Fibroblast of peridontal ligament (primary cell): ENCODE data around the gene CTNNA3.

Source experiments
- DNase-seq: peaks from one replicate; pipeline ENCODE4 v3.0.0-alpha.2; 2010; ENCODE audit errors: extremely low read depth

Gene CTNNA3

DNA sequence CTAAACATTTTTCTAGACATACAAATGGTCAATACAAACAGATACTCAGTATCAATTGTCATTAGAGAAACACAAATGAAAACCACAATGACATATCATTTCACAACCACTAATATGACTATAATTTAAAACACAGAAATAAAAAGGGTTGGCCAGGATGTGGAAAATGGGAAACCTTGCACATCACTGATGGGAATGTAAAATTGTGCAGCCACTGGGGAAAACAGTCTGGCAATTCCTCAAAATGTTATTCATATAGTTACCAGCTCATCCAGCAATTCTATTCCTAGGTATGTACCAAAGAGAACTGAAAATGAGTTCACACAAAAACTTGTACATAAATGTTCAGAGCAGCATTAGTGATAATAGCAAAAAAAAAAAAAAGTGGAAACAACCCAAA, 876.3 kb downstream of the CTNNA3 start:
- DNase-seq: peak; percentile 55

DNA sequence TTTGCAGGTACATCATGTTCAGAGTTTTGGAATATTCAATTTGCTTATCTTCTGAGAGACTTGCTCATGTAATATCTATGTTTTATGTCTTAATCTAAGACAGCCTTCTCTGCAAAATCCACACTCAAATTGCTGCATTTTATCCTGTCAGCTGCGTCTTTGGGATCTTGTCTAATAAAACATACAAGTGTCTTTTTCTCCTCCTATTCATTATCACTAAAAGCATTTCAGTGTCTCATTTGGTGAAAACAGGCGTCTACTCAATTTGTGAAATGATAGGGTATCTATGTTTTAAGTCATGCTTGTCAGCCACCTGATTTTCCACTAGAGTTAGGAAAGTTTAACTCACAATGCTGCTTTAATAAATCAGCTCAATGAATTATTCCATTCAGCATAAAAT, 882.9 kb downstream of the CTNNA3 start:
- DNase-seq: no peak

DNA sequence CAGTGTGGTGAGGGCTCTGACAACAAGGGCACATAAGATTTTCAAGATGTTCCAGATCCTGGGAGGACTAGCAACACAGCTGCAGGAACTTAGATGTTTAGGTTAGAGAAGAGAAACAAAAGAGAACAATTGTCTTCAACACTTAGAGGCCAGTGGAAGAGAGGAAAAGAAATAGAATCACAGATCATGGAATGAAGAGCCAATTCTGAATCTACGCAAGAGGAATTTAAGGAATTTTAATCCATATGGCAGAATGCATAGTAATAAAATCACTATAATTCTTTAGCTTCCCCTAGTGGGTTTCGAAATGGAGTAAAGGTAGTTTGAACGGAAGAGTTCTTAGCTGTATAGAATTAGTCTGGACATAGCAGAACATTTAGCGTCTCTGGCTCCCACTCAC, 884.8 kb downstream of the CTNNA3 start:
- DNase-seq: no peak

DNA sequence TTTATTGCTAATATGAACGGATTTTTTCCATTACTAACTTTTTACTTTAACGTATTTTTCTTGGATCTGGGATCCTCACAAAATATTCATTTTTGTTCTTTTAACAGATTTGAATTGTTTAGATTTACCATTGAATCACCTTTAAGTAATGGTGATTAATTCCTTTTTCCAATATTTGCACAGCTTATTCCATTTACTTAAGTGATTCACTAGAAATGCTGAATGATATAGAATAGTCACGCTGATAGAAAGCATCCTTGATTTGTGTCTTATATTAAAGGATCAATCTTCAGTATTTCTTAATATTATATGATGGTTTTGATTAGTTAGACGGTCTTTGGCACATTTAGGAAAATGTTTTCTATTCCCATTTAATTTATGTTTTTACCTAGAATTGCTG, 886.6 kb downstream of the CTNNA3 start:
- DNase-seq: no peak

DNA sequence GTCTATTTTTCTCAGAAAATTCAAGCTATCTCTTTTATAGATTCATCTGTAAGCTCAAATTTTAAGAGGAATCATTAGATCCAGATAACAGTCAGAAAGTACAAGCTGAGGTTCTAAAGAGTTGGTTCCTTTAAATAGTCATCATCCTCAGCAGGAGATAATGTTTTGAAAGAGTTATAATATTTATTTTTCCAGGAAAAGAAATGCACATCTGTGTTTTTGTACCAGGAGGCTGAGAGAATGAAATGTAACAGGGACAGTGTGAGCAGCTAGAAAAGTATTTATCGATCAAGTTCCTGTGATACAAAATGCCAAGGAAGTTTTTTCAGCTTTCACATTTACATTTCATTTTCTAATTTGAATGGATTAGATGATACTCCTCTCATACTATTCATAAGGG, 890.4 kb downstream of the CTNNA3 start:
- DNase-seq: no peak

DNA sequence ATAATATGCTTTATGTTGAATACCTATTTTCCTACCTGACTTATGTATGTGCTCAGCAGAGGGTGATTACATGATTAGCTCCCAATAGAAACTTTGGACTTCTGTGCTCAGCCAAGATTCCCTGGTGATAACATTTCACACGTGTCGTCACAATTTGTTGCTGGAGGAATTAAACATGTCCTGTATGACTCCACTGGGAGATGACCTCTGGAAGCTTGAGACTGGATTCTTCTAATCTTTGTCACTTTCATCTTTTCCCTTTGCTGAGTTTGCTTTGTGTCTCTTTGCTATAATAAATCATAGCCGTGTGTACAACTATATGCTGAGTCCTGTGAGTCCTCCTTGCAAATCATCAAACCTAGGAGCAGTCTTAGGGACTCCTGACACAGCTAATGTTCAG, 891.0 kb downstream of the CTNNA3 start:
- DNase-seq: no peak

DNA sequence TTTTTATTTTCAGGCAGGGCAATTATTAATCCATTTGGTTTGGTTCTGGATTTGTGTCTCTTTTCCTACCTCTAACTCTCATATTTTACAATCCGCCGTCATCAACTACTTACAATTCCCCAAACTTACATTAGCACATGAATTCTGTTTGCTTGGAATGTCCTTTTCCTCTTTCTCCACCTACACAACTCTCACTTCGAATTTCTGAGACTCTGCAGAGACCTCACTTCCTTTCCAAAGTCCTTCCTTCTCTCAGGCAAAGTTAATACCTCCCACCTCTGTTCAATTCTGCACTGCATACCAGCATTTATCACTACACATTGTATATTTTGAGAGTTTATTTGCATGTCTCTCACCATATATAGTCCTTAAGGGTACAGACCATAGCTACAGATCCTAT, 892.8 kb downstream of the CTNNA3 start:
- no peak for DNase-seq

DNA sequence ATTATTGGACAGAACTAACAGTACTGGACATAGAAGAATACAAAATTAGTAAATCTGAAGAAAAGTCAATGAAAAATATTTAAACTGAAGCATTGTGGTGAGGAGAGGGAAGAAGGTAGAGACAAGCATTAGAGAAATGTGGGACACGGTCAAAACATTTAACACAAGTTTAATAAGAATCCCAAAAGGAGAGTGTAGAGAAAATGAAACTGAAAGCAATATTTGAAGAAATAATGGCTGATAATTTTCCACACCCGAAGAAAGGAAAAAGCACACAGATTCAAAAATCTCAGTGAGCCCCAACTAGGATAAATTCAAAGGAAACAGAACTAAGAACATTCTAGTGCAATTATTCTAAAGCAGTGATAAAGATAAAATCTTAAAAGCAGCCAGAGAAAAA, 896.5 kb downstream of the CTNNA3 start:
- DNase-seq: no peak

DNA sequence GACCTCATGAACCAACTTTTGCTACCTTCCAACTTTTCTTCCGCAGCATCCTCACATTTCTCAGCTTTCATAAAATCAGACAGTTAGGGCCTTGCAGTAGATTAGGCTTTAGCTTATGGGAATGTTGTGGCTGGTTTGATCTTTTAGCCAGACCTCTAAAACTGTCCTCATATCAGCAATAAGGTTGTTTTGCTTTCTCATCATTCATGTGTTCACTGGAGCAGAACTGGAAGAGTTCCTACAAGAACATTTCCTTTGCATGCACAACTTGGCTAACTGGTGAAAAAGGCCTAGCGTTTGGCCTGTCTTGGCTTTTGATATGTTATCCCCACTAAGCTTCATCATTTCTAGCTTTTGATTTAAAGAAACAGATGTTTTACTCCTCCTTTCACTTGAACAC, 900.1 kb downstream of the CTNNA3 start:
- no peak for DNase-seq

DNA sequence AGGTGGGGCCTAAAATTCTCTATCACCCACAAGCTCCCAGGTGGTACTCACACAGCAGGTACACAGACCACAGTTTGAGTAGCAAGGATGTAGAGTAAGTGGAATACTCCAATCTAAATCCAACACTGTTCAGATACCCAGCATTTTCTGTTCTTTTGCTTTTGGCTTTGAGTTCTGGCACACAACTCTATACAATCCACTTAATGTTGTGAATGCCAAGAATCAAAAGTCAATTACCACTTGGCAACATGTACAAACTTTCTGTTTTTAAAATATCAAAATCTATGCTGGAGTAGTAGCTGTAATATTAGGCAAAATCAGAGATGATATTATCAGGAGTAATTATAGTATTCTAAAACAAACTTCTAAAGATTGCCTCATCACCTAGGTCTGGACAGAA, 903.6 kb downstream of the CTNNA3 start:
- no peak for DNase-seq

DNA sequence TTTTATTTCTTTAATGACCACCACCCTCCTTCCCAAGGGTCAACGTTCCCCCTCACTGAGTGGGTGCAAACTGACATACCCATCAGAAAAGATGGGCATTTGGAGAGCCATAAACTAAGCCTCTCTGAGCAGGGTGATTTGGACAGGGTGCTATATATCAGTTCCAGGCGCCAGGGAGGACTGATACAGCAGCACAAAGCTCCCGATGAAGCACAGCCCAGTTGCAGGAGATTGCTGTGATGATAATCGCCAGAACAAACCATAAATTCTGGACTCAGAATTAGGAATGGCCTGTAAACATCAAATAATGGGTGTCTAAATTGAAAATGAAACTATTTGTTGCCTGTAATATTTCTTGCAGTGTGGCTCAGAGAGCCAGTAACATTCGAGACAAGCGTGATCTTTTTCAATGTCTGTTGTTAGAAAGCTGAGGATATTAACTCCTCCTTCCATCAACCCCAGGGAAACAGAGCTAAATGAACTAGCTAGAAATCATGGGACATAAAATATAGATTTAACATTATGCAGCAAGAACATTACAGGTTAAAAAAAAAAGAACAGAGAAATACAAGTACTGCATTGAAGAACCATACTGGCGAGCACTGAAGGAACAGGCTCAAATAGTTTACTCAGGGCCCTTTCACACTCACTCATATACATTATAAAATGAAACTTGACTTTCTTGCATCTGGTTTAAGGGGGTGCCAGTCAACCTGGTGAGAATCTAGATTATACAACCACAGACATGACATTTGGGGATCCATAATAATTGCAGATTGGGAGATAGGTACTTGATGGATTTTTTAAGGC, 907.6 kb downstream of the CTNNA3 start:
- DNase-seq: no peak

DNA sequence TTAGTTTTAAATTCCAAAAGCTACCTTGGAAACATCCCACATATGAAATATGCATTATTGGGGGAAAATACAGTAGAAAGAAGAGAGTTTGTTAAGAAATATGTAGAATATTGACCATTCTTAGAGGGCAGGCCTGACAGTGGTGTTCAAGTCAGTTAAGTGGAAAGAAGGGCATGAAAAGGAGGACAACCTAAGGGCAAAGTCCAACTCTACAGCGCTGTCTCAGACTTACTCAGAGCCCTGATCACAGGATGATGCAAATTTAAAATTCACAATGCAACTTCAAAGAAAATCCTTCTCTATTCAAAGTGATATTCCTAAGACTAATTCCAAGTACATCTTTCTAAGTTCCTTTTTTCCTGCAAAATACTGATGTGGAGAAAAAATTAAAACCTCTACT, 909.3 kb downstream of the CTNNA3 start:
- no peak for DNase-seq

DNA sequence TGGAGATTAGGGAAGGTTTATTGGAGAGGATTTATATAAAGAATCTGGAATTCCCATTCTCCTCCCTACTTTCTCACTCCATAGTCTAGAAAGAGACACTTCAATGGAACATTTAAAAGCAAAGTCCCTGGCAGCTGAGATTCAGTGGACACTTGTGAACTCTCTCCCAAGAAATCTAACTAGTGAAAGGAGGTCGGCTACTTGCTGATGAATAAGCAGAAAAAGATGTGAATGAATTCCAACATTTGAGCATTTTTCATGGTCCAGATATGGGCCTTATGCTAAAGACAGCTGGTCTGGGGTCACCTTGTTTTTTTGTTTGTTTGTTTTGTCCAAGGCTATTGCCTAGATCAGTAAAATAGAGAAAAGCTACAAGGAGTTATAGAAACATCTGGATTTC, 911.2 kb downstream of the CTNNA3 start:
- DNase-seq: peak; percentile 21

DNA sequence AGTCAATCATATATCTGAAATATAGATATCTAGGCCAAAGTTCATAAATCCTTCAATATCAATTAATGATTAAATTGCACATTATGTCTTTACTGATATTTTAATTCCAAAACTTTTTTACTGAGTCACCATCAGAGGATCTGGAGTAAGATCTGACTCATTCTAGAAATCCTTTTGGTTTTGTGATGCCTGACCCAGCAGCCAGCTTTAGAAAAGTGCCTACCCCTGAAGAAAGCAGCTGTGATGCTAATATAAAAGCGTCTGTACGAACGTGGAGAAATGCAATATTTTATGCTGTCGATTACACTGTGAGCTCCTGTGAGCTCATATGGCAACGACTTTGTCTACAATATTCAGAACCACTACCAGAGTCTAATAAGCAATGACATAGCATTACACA, 912.7 kb downstream of the CTNNA3 start:
- DNase-seq: peak; percentile 63

DNA sequence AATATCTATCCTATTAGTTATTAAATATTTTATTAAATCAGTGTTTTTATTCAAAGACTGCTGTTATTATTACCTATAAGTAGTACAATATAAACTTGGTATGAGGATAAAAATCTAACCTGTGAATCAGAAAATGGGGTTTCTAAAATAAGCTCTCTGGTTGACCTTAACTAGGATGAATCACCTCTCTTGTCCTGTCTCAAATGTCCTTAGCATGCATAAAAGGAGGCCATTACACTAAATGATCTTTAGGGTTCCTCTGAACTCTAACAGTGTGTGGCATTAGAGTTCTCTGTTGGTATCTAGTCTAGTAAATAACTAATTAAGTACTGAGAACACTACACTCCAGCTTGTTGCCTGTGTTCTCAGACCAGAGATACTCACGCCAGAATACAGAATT, 913.2 kb downstream of the CTNNA3 start:
- no peak for DNase-seq

DNA sequence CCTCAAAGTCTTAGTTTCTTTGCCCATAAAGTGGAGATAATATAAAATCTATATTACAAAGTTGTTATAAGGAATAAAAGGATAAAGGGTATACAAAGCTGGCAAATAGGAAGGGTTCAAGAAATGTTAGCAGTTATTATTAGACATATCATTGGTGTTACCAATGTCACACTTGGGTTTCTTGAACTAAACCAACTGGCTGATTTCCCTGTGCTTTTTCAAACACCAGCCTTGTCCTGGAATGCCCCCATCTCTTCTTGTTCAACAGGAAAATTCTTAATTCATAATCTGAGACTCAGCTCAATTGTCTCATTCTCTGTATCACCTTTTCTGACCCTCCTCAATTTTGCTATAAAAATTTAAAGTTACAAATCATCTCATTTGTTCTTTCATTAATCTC, 913.9 kb downstream of the CTNNA3 start:
- DNase-seq: no peak

DNA sequence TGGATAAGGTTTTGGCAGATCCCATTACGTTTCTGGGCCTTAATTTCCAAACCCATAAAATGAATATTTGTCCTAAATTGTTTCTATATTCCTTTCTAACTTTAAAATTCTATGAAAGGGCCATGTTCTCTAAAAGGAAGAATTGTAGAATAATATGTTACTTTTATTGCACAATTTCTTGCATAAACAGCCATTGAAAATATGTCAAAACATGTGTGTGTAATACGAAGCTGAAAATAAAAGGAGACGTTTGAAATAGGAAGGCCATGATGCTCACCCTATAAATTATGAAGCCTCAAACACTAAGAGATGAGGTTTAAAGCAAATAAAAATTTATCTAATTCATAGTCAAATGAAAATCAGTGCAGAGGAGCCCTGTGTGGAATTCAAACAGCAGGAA, 915.2 kb downstream of the CTNNA3 start:
- DNase-seq: no peak

DNA sequence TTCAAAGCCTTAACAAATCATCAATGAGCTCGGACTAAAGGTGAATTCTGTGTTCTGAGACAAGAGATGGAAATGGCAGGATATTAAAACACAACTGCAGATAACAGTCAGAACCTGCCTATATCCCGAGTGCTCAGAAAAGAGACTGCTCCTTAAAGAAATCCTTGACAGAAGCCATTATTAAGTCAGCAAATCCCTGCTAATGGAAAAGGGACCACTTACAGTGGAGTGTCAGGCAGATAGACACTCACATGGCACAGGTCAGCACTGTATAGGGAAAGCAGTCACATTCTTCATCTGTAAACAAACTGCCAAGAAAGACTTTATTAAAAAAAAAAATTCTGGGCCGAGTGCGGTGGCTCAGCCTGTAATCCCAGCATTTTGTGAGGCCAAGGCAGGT, 917.6 kb downstream of the CTNNA3 start:
- no peak for DNase-seq

DNA sequence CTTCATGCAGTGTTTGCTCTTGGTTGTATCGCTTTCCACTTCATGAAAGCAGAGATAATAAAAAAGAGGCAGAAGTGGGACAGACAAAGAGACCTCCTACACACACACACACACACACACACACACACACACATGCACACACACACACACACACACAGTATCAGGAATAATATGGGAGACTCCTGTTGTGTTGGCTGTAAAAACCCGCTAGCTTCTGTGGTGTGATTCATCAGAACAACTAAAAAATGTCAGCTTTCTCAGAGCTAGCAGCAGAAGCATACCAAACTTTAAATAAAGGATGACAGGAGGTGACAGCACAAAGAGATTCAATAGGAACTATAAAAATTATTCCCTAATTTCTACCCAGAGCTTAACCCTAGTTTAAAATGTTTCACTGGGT, 918.3 kb downstream of the CTNNA3 start:
- no peak for DNase-seq

DNA sequence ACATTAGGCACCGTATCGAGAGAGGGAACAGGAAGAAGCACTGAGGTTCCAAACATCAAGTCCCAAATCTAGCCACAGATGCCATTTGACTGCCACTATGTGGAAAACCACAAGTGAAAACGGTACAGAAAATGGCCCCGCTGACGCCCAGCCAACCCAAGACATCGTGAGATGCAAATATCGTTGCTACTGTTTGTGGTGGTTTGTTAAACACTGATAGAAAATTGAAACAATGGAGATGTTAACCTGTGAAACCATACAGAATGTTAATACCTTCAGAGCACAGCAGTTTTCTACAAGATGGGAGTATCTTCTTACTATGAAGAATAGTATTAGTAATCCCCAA, 922.5 kb downstream of the CTNNA3 start:
- DNase-seq: no peak

DNA sequence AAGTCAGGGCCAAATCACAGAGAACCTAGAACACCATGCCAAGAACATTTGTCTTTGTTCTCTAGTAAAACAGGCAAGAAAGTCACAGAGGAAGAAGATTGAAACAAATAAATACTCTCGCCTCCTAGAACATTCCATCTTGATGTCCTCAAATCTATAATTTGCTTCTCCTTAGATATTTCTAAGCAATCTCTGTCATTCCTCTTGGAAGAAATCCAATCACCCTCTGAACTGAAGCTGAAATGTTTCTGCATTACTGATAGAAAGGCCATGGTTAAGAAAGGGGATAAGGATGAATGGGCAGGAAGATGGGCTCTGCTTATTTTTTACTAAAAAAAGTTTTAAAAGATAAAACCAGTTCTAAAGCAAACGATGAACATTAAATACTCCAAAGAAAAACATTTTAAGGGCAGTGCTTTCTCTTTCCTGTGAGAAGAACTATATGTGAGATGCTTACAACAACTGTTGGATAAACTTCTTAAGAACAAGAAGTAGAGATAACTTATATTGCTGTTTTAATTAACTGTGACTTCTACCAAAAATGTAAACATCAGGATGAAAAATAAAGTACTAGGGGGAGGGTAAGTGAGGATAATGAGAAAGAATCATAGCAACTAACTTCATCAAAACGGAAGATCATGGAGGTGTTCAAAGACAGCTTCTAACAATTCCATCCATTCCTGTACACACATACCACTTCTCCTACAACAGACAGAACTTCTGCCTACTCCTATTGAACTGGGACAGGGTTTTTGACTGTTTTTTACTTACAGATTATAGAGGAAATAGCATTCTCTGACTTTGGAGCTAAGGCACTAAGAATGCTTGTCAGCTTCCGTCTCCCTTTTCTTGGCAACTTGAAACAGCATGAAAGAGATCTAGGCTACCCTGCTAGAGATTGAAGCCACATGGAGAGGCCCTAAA, 923.2 kb downstream of the CTNNA3 start:
- DNase-seq: peak; percentile 40

DNA sequence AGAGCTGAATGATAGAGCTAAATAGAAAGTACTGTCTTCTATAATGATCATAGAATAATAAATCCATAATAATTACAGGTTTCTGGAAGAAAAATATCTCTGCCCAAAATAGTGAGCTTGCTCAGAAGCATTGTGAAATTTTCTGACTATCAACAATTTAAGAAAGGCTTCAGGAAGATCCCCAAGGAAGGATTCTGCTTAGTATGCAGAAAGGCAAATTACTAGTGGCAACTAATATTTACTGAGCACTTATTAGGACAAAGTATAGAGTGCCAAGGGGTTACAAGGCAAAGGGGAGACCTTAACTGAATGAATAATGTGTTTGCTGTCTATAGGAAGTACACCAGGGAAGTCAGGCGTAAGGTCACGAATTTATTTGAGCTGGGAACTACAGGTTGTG, 928.3 kb downstream of the CTNNA3 start:
- DNase-seq: no peak

DNA sequence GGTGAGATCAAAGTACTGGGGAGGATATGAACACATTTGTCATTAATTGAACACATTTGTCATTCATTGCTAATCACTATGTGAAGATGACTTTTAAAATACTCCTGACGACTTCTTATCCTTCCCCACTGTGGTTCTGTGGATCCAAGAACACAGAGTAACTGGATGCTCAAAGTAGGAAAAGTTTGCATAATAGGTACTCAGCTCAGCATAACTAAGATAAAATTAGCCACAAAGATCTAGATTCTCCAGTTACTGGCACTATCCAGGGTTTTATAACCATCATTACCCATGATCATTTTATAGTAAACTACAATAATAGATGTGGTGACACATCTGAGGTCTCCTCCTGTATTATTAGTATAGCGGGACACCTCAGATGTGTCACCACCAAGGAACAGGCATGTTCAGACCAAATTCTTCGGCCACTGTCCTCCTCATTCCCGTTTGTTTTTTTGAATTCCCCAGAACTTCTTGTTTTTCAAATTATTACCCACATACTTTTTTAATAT, 933.7 kb downstream of the CTNNA3 start:
- DNase-seq: no peak
